ENCODE measurements around the gene NFX1.
"Not testable (repeated sequence)": the region's sequence is repeated elsewhere in the genome, so short reads cannot be mapped to it uniquely, and the experiment has no call there.

The NFX1 gene

GRCh38 chr9:33386641-33386996, 96.3 kb downstream of the NFX1 start:
- H3K9me2 ChIP-seq (replicated peaks; ENCODE audit: low read depth, low read length); H3K36me3 ChIP-seq (ENCODE audit: insufficient read depth, low read length): not testable (repeated sequence)

GRCh38 chr9:33386998-33387397, 96.7 kb downstream of the NFX1 start:
- not testable (repeated sequence) for H3K9me2 ChIP-seq (replicated peaks; ENCODE audit: low read depth, low read length); H3F3A ChIP-seq (ENCODE audit: low read depth); H3K36me3 ChIP-seq (ENCODE audit: insufficient read depth, low read length); H3K4me2 ChIP-seq (ENCODE audit: low read depth, low read length, poor library complexity, severe bottlenecking); H4K20me1 ChIP-seq (ENCODE audit: insufficient read depth, low read length, poor library complexity, severe bottlenecking); H3K9ac ChIP-seq (ENCODE audit: low read depth, low read length, poor library complexity, severe bottlenecking); H3K79me2 ChIP-seq (ENCODE audit: insufficient read depth, low read length); H3K4me1 ChIP-seq (ENCODE audit: insufficient read depth, low read length, poor library complexity, severe bottlenecking); H3K27me3 ChIP-seq (ENCODE audit: insufficient read depth, low read length, poor library complexity, severe bottlenecking); H3K9me3 ChIP-seq (ENCODE audit: insufficient read depth, low read depth, low read length); H3K4me3 ChIP-seq (ENCODE audit: low read length, poor library complexity, severe bottlenecking); H2AFZ ChIP-seq (ENCODE audit: low read length)

More at GRCh38 chr9:33386641-33386996, 96.3 kb downstream of the NFX1 start:
- not testable (repeated sequence) for H3K4me1 ChIP-seq (ENCODE audit: insufficient read depth, low read length, poor library complexity, severe bottlenecking); H3F3A ChIP-seq (ENCODE audit: low read depth); H3K4me2 ChIP-seq (ENCODE audit: low read depth, low read length, poor library complexity, severe bottlenecking); H3K4me3 ChIP-seq (ENCODE audit: low read length, poor library complexity, severe bottlenecking); H3K9me3 ChIP-seq (ENCODE audit: insufficient read depth, low read depth, low read length); H3K9ac ChIP-seq (ENCODE audit: low read depth, low read length, poor library complexity, severe bottlenecking); H3K79me2 ChIP-seq (ENCODE audit: insufficient read depth, low read length); H2AFZ ChIP-seq (ENCODE audit: low read length); H4K20me1 ChIP-seq (ENCODE audit: insufficient read depth, low read length, poor library complexity, severe bottlenecking); H3K27me3 ChIP-seq (ENCODE audit: insufficient read depth, low read length, poor library complexity, severe bottlenecking)

GRCh38 chr9:33388110-33388994, 98.0 kb downstream of the NFX1 start:
- no peak overlapping the region for H3K4me2 ChIP-seq (ENCODE audit: low read depth, low read length, poor library complexity, severe bottlenecking)
- no peaks in the 10 kb centered on the region for H3K4me1 ChIP-seq (ENCODE audit: insufficient read depth, low read length, poor library complexity, severe bottlenecking)
- H3K9me2 ChIP-seq (replicated peaks; ENCODE audit: low read depth, low read length): no peaks in the 10 kb centered on the region
- H3K9me3 ChIP-seq (ENCODE audit: insufficient read depth, low read depth, low read length): no peaks in the 10 kb centered on the region
- H2AFZ ChIP-seq (ENCODE audit: low read length): no peak overlapping the region
- no peak overlapping the region for H3K9ac ChIP-seq (ENCODE audit: low read depth, low read length, poor library complexity, severe bottlenecking)
- no peaks in the 10 kb centered on the region for H3F3A ChIP-seq (ENCODE audit: low read depth)
- H3K4me3 ChIP-seq (ENCODE audit: low read length, poor library complexity, severe bottlenecking): no peak overlapping the region
- H3K79me2 ChIP-seq (ENCODE audit: insufficient read depth, low read length): no peaks in the 10 kb centered on the region
- H3K27me3 ChIP-seq (ENCODE audit: insufficient read depth, low read length, poor library complexity, severe bottlenecking): no peaks in the 10 kb centered on the region
- no peak for TF ChIP-seq EZH2phosphoT487 (IDR thresholded peaks at IDR 0.05; ENCODE audit: borderline replicate concordance)
- no peak for TF ChIP-seq CTCF (conservative IDR thresholded peaks at IDR 0.05; ENCODE audit: low read length)
- H3K36me3 ChIP-seq (ENCODE audit: insufficient read depth, low read length): no peaks in the 10 kb centered on the region
- H4K20me1 ChIP-seq (ENCODE audit: insufficient read depth, low read length, poor library complexity, severe bottlenecking): no peaks in the 10 kb centered on the region

- H3F3A ChIP-seq (ENCODE audit: low read depth); H3K4me1 ChIP-seq (ENCODE audit: insufficient read depth, low read length, poor library complexity, severe bottlenecking); H3K36me3 ChIP-seq (ENCODE audit: insufficient read depth, low read length); H2AFZ ChIP-seq (ENCODE audit: low read length); H3K27me3 ChIP-seq (ENCODE audit: insufficient read depth, low read length, poor library complexity, severe bottlenecking); H3K4me3 ChIP-seq (ENCODE audit: low read length, poor library complexity, severe bottlenecking); H3K4me2 ChIP-seq (ENCODE audit: low read depth, low read length, poor library complexity, severe bottlenecking); H4K20me1 ChIP-seq (ENCODE audit: insufficient read depth, low read length, poor library complexity, severe bottlenecking); H3K79me2 ChIP-seq (ENCODE audit: insufficient read depth, low read length); H3K9ac ChIP-seq (ENCODE audit: low read depth, low read length, poor library complexity, severe bottlenecking); H3K9me2 ChIP-seq (replicated peaks; ENCODE audit: low read depth, low read length); H3K9me3 ChIP-seq (ENCODE audit: insufficient read depth, low read depth, low read length): not testable (repeated sequence)
Observed at GRCh38 chr9:33391111-33391771, 100.9 kb downstream of the NFX1 start.

GRCh38 chr9:33392591-33393021, 102.3 kb downstream of the NFX1 start:
- not testable (repeated sequence) for H3K4me2 ChIP-seq (ENCODE audit: low read depth, low read length, poor library complexity, severe bottlenecking); H3K4me3 ChIP-seq (ENCODE audit: low read length, poor library complexity, severe bottlenecking); H3K9me2 ChIP-seq (replicated peaks; ENCODE audit: low read depth, low read length); H3K4me1 ChIP-seq (ENCODE audit: insufficient read depth, low read length, poor library complexity, severe bottlenecking); H3K36me3 ChIP-seq (ENCODE audit: insufficient read depth, low read length); H2AFZ ChIP-seq (ENCODE audit: low read length); H4K20me1 ChIP-seq (ENCODE audit: insufficient read depth, low read length, poor library complexity, severe bottlenecking); H3K9ac ChIP-seq (ENCODE audit: low read depth, low read length, poor library complexity, severe bottlenecking); H3K9me3 ChIP-seq (ENCODE audit: insufficient read depth, low read depth, low read length); H3K79me2 ChIP-seq (ENCODE audit: insufficient read depth, low read length); H3F3A ChIP-seq (ENCODE audit: low read depth); H3K27me3 ChIP-seq (ENCODE audit: insufficient read depth, low read length, poor library complexity, severe bottlenecking)
